Breast epithelium (tissue), 4 donors: ENCODE results near the gene TMCC2. TPM values are rescaled to one million over a fixed set of nuclear protein-coding genes. Genes with fewer than 3 reads are reported as not detected.
"Not testable (repeated sequence)": the region's sequence is repeated elsewhere in the genome, so short reads cannot be mapped to it uniquely, and the experiment has no call there.

Experiments
- DNase-seq, 2 donors: peaks; one replicate each; pipeline ENCODE4 v3.0.0-alpha.2; 2019; ENCODE audit warnings: low spot score in 2 of 2
- H3K27ac ChIP-seq, 2 donors: fragments of 200-600 bp; sonication (generic) in 1 of 2; one replicate each; pipeline ENCODE4 v1.5.1; 2016 to 2019; ENCODE audit warnings: mild to moderate bottlenecking in 1 of 2
- H3K27me3 ChIP-seq, 2 donors: fragments of 200-600 bp; sonication (generic) in 1 of 2; one replicate each; pipeline versions ENCODE4 v1.5.1 to v1.6.0; 2017 to 2019; ENCODE audit warnings: control low read depth in 1 of 2, mild to moderate bottlenecking in 1 of 2
- H3K36me3 ChIP-seq: fragments of 200-600 bp; one replicate; pipeline ENCODE4 v1.5.1; 2019
- H3K4me1 ChIP-seq, 2 donors: fragments of 200-600 bp; sonication (generic); one replicate each; pipeline ENCODE4 v1.5.1; 2016 to 2019; ENCODE audit warnings: control low read depth in 1 of 2
- H3K4me3 ChIP-seq, 3 donors: fragments of 200-600 bp; sonication (generic); 1 replicate in 2 of 3; 2 replicates in 1 of 3; pipeline ENCODE4 v1.5.1; 2016 to 2019; ENCODE audit warnings: mild to moderate bottlenecking in 3 of 3, moderate library complexity in 2 of 3
- H3K9me3 ChIP-seq, 2 donors: fragments of 200-600 bp; sonication (generic) in 1 of 2; one replicate each; pipeline ENCODE4 v1.5.1; 2016 to 2019; ENCODE audit warnings: control low read depth in 1 of 2
- CTCF ChIP-seq, 3 donors: fragments of 450-650 bp; IDR thresholded peaks; one replicate each; pipeline ENCODE4 v1.5.1; 2016 to 2017; ENCODE audit warnings: antibody characterized with exemption in 3 of 3, mild to moderate bottlenecking in 3 of 3, moderate library complexity in 3 of 3
- POLR2A ChIP-seq: fragments of 450-650 bp; IDR thresholded peaks from one replicate; pipeline ENCODE4 v1.6.1; 2016; ENCODE audit warnings: antibody characterized with exemption, mild to moderate bottlenecking, moderate library complexity
- POLR2AphosphoS5 ChIP-seq, 3 donors: sonication (generic); formaldehyde crosslinking; IDR thresholded peaks; one replicate each; pipeline ENCODE4 v1.6.1; 2017; ENCODE audit warnings: antibody characterized with exemption in 3 of 3
- intact Hi-C: fragments of 100-400 bp; cut with DNase I; formaldehyde crosslinking; loops from one replicate; pipeline ENCODE4 v1.15.1; 2023; ENCODE audit warnings: low total_unique reads
- total RNA-seq, 3 donors: library from RNA; depleted of rRNA; stranded (reverse); fragments of >200 nt; gene quantifications; one replicate each; pipeline ENCODE4 v1.1.0, GENCODE V29; 2016

The TMCC2 gene
- total RNA-seq, 3 donors from 2014 or later, result 1.1 to 2.2 (median 2.0) TPM

GRCh38 chr1:205293350-205294074, 65.8 kb downstream of the TMCC2 start:
- Histone ChIP-seq H3K36me3 (no peaks in the 10 kb centered on the region), H3K4me3 (no peak overlapping the region), H3K27ac (peak overlapping the region in 1 of 2 donors; percentile 64), H3K4me1 (no peaks in the 10 kb centered on the region), H3K27me3 (no peaks in the 10 kb centered on the region), H3K9me3 (no peaks in the 10 kb centered on the region)
- no peak for TF ChIP-seq POLR2AphosphoS5 (IDR thresholded peaks at IDR 0.05)
- no peak for DNase-seq
- intact Hi-C loops, result no loop called here

GRCh38 chr1:205294175-205294917, 66.6 kb downstream of the TMCC2 start:
- DNase-seq, result no peak
- Histone ChIP-seq H3K36me3 (no peaks in the 10 kb centered on the region), H3K27me3 (no peaks in the 10 kb centered on the region), H3K4me1 (no peaks in the 10 kb centered on the region), H3K27ac (peak overlapping the region; percentile 14 to 64), H3K9me3 (no peaks in the 10 kb centered on the region), H3K4me3 (no peak overlapping the region)
- intact Hi-C loops, result no loop called here
- TF ChIP-seq POLR2AphosphoS5 (IDR thresholded peaks at IDR 0.05) (no peak), POLR2A (no peak), CTCF (IDR thresholded peaks at IDR 0.05) (no peak)

GRCh38 chr1:205294934-205295333, 67.2 kb downstream of the TMCC2 start:
- no peak overlapping the region for H3K4me3 ChIP-seq
- no peak for DNase-seq
- H3K4me1 ChIP-seq, result no peaks in the 10 kb centered on the region
- H3K27ac ChIP-seq, result peak overlapping the region; percentile 14 to 64
- no peak for TF ChIP-seq POLR2AphosphoS5 (IDR thresholded peaks at IDR 0.05)
- no peak for TF ChIP-seq CTCF (IDR thresholded peaks at IDR 0.05)
- no peak for TF ChIP-seq POLR2A
- intact Hi-C loops, result loop anchor here (5.0 kb wide), 1 partner anchor 467 kb away; no protein-coding TSS in a partner anchor
- no peaks in the 10 kb centered on the region for H3K36me3 ChIP-seq
- no peaks in the 10 kb centered on the region for H3K9me3 ChIP-seq
- H3K27me3 ChIP-seq, result no peaks in the 10 kb centered on the region

GRCh38 chr1:205296154-205296553, 68.4 kb downstream of the TMCC2 start:
- no peak for TF ChIP-seq POLR2A
- TF ChIP-seq CTCF (IDR thresholded peaks at IDR 0.05), result no peak
- no peak for TF ChIP-seq POLR2AphosphoS5 (IDR thresholded peaks at IDR 0.05)
- intact Hi-C loops, result loop anchor here (5.0 kb wide), 1 partner anchor 466 kb away; no protein-coding TSS in a partner anchor
- DNase-seq, result no peak
- Histone ChIP-seq H3K27me3 (no peaks in the 10 kb centered on the region), H3K4me3 (no peak overlapping the region), H3K9me3 (no peaks in the 10 kb centered on the region), H3K4me1 (no peaks in the 10 kb centered on the region), H3K27ac (no peak overlapping the region), H3K36me3 (no peaks in the 10 kb centered on the region)

- not testable (repeated sequence) for H3K36me3 ChIP-seq, DNase-seq, H3K27me3 ChIP-seq, H3K27ac ChIP-seq, H3K9me3 ChIP-seq, H3K4me3 ChIP-seq, H3K4me1 ChIP-seq
- intact Hi-C loops, result loop anchor here (5.0 kb wide), 1 partner anchor 465 kb away; no protein-coding TSS in a partner anchor
These were observed 69.9 kb downstream of the TMCC2 start for GRCh38 chr1:205297546-205298177.
